ENCODE data around the gene C1orf210. TPM values are rescaled to one million over a fixed set of nuclear protein-coding genes. Genes with fewer than 3 reads are reported as not detected.

The C1orf210 gene
- total RNA-seq, 1 donor from 2014 or later = 2.2 TPM

DNA sequence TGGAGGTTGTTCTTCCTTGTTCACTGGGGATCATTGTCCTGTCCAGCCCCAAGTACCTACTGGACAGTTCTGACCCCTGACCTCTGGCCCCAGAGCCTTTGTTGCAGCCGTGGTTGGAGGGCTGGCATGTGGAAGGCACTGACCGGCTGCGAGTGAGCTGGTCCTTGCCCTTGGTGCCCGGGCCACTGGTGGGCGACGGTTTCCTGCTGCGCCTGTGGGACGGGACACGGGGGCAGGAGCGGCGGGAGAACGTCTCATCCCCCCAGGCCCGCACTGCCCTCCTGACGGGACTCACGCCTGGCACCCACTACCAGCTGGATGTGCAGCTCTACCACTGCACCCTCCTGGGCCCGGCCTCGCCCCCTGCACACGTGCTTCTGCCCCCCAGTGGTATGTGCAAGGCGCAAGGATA, 26.8 kb upstream of the C1orf210 start:
- H3K36me3 ChIP-seq = no peaks in the 10 kb centered on the region
- DNase-seq (ENCODE audit: extremely low spot score in 2 of 2) = no peak

DNA sequence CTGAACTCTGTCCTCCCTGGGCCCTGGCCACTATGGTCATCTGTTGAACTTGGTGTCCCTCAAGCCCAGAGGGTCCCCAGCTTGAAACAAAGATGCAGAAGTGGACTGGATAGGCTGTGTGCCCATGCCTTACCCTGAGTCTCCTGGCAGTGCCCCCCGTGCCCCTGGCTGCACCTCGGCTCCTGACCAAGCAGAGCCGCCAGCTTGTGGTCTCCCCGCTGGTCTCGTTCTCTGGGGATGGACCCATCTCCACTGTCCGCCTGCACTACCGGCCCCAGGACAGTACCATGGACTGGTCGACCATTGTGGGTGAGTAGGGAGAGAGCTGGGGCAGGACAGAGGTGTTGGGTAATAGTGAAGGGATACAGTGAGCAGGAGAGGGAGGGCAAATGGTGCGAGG, 26.1 kb upstream of the C1orf210 start:
- H3K27ac ChIP-seq = no peak overlapping the region
- no peak overlapping the region for H3K4me3 ChIP-seq
- intact Hi-C loops (cut with DNase I) = no loop called here
- TF ChIP-seq POLR2AphosphoS5 (IDR thresholded peaks at IDR 0.05; ENCODE audit: insufficient read depth in 1 of 2, low read depth in 1 of 2) = no peak
- TF ChIP-seq POLR2A (IDR thresholded peaks at IDR 0.05) = no peak
- TF ChIP-seq, protein P1, sequence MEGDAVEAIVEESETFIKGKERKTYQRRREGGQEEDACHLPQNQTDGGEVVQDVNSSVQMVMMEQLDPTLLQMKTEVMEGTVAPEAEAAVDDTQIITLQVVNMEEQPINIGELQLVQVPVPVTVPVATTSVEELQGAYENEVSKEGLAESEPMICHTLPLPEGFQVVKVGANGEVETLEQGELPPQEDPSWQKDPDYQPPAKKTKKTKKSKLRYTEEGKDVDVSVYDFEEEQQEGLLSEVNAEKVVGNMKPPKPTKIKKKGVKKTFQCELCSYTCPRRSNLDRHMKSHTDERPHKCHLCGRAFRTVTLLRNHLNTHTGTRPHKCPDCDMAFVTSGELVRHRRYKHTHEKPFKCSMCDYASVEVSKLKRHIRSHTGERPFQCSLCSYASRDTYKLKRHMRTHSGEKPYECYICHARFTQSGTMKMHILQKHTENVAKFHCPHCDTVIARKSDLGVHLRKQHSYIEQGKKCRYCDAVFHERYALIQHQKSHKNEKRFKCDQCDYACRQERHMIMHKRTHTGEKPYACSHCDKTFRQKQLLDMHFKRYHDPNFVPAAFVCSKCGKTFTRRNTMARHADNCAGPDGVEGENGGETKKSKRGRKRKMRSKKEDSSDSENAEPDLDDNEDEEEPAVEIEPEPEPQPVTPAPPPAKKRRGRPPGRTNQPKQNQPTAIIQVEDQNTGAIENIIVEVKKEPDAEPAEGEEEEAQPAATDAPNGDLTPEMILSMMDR (IDR thresholded peaks at IDR 0.05) = no peak
- H3K27me3 ChIP-seq = no peaks in the 10 kb centered on the region
- no peaks in the 10 kb centered on the region for H3K36me3 ChIP-seq
- DNase-seq (ENCODE audit: extremely low spot score in 2 of 2) = no peak
- H3K9me3 ChIP-seq = no peaks in the 10 kb centered on the region
- H3K4me1 ChIP-seq = no peaks in the 10 kb centered on the region

More for the DNA sequence above, 26.8 kb upstream of the C1orf210 start:
- H3K4me3 ChIP-seq = no peak overlapping the region
- H3K27ac ChIP-seq = no peak overlapping the region
- H3K27me3 ChIP-seq = no peaks in the 10 kb centered on the region
- H3K9me3 ChIP-seq = no peaks in the 10 kb centered on the region
- intact Hi-C loops (cut with DNase I) = no loop called here
- TF ChIP-seq POLR2A (IDR thresholded peaks at IDR 0.05) (no peak), POLR2AphosphoS5 (IDR thresholded peaks at IDR 0.05; ENCODE audit: insufficient read depth in 1 of 2, low read depth in 1 of 2) (no peak)
- TF ChIP-seq, protein P1 (IDR thresholded peaks at IDR 0.05) = no peak
- H3K4me1 ChIP-seq = no peaks in the 10 kb centered on the region

DNA sequence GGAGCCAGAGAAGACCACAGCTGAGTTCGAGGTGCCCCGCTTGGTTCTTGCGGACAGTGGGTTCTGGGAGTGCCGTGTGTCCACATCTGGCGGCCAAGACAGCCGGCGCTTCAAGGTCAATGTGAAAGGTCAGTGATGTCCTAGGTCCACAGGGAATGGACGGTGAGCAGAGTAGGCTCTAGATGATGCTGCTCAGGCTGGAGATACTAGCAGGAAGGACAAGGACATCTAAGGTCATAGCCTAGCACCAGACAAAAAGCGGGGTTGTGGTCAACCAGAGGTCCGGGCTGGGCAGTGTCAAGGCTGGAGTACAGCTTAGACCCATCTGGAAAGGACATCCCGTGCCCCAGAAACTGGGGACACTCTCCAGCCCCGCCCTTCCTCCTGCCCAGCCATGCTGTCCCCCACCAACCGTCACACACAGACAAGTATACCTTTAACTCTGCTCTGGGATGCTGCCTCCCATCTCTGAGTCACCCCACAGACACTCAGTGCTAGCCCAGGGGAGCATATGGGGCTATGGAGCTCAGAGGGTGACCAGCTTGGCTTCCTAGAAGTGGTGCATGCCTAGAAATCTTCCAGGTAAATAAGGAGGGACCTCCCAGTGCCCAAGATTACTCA, 24.1 kb upstream of the C1orf210 start:
- Histone ChIP-seq H3K4me3 (no peak overlapping the region), H3K27ac (no peak overlapping the region), H3K36me3 (no peaks in the 10 kb centered on the region), H3K4me1 (no peaks in the 10 kb centered on the region), H3K27me3 (no peaks in the 10 kb centered on the region), H3K9me3 (no peaks in the 10 kb centered on the region)
- no peak for TF ChIP-seq POLR2A (IDR thresholded peaks at IDR 0.05)
- no peak for TF ChIP-seq POLR2AphosphoS5 (IDR thresholded peaks at IDR 0.05; ENCODE audit: insufficient read depth in 1 of 2, low read depth in 1 of 2)
- TF ChIP-seq, protein P1 (IDR thresholded peaks at IDR 0.05) = no peak
- no peak for DNase-seq (ENCODE audit: extremely low spot score in 2 of 2)
- intact Hi-C loops (cut with DNase I) = no loop called here

DNA sequence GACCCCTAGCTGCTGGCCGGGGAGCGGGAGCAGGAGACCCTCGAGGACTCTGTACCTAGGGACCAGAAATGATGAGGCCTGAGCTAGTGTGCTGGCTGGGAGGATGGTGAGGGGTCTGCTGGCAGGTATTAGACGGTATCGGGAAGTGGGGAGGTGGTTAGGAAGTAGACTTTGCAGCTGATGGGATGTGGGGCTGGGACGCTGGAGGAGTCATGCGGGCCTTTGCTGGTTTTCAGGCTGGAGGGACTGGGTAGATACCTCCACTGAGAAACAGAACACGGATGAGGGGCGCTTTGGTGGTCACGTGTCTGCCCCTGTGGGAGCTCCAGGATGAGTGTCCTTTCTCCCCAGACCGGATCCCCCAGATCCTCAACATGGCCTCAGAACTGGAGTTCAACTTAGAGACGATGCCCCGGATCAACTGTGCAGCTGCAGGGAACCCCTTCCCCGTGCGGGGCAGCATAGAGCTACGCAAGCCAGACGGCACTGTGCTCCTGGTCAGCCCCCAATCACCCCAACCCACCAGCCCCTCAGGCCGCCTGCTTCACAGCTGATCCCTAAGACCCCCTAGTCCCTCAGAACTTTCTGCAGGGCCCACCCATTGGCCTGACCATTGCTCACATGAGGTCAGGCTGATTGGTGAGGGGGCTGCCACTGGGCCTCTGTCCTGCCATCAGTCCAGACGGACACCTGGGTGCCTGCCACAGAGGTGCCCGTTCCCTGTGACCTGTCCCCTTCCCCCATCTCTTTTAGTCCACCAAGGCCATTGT, 23.4 kb upstream of the C1orf210 start:
- H3K27ac ChIP-seq = no peak overlapping the region
- H3K9me3 ChIP-seq = no peaks in the 10 kb centered on the region
- H3K4me1 ChIP-seq = no peaks in the 10 kb centered on the region
- no peak for TF ChIP-seq POLR2A (IDR thresholded peaks at IDR 0.05)
- TF ChIP-seq POLR2AphosphoS5 (IDR thresholded peaks at IDR 0.05; ENCODE audit: insufficient read depth in 1 of 2, low read depth in 1 of 2) = no peak
- TF ChIP-seq, protein P1 (IDR thresholded peaks at IDR 0.05) = no peak
- H3K27me3 ChIP-seq = no peaks in the 10 kb centered on the region
- no peak for DNase-seq (ENCODE audit: extremely low spot score in 2 of 2)
- H3K36me3 ChIP-seq = no peaks in the 10 kb centered on the region
- no peak overlapping the region for H3K4me3 ChIP-seq
- intact Hi-C loops (cut with DNase I) = no loop called here
